M059J (cell line): ENCODE data around the gene SLC1A4. TPM values are rescaled to one million over a fixed set of nuclear protein-coding genes. Genes with fewer than 3 reads are reported as not detected.

Experiments used
- DNase-seq: peaks from one replicate; pipeline ENCODE4 v3.0.0-alpha.2; 2012; ENCODE audit warnings: low read depth
- total RNA-seq: library from RNA; depleted of rRNA; stranded (reverse); fragments of >200 nt; shearing (Covaris generic); gene quantifications from 2 replicates; pipeline ENCODE4 v1.2.3, GENCODE V29; 2014; rRNA removed

SLC1A4 gene
- total RNA-seq, 1 experiment from 2014 or later = 15.4 TPM

- no peak for DNase-seq
These were observed 83.2 kb downstream of the SLC1A4 start for GRCh38 chr2:65072181-65072970.

Other genes with a start within 250 kb of the SLC1A4 start
- 1.2 and 3.3 TPM in 2 replicates for gene CEP68, start 67.0 kb downstream of the SLC1A4 start, total RNA-seq
- 82.8 and 152 TPM in 2 replicates for gene RAB1A, start 140.7 kb downstream of the SLC1A4 start, total RNA-seq
- 49.7 and 90.8 TPM in 2 replicates for gene ACTR2, start 238.4 kb downstream of the SLC1A4 start, total RNA-seq